GM12878 (cell line): ENCODE results near the gene BBLN. TPM values are rescaled to one million over a fixed set of nuclear protein-coding genes. Genes with fewer than 3 reads are reported as not detected.
A peak's percentile ranks its signal among the peaks of the same experiment; 100 is the strongest.

Experiments used
- BACH1 ChIP-seq: fragments of 450-650 bp; IDR thresholded peaks from 2 replicates; pipeline ENCODE4 v1.6.1; 2017; ENCODE audit warnings: mild to moderate bottlenecking, borderline replicate concordance
- CHD1 ChIP-seq: IDR thresholded peaks from 2 replicates; pipeline ENCODE4 v1.6.1; 2012; ENCODE audit warnings: low read depth, low read length, improper control_type of control experiment
- ESRRA ChIP-seq: IDR thresholded peaks from 2 replicates; pipeline ENCODE4 v1.6.1; 2012; ENCODE audit warnings: mild to moderate bottlenecking, low read length, improper control_type of control experiment
- GABPA ChIP-seq: IDR thresholded peaks from 2 replicates; pipeline ENCODE4 v1.6.1; 2014; ENCODE audit warnings: antibody characterized with exemption, low read depth, mild to moderate bottlenecking, inconsistent platforms
- GATAD2B ChIP-seq: fragments of 450-650 bp; conservative IDR thresholded peaks from 2 replicates; pipeline ENCODE4 v1.6.1; 2017; ENCODE audit warnings: low read depth, mild to moderate bottlenecking, moderate library complexity
- KAT2A ChIP-seq: conservative IDR thresholded peaks from 2 replicates; pipeline ENCODE4 v1.6.1; 2011; ENCODE audit warnings: low read depth, low read length; ENCODE audit not compliant: control insufficient read depth
- KDM1A ChIP-seq: fragments of 200-600 bp; sonication (generic); IDR thresholded peaks from 2 replicates; pipeline ENCODE4 v1.6.1; 2016; ENCODE audit warnings: borderline replicate concordance
- NBN ChIP-seq: fragments of 450-650 bp; IDR thresholded peaks from 2 replicates; pipeline ENCODE4 v1.6.1; 2016
- NR2F1 ChIP-seq: fragments of 450-650 bp; conservative IDR thresholded peaks from 2 replicates; pipeline ENCODE4 v1.6.1; 2017; ENCODE audit warnings: mild to moderate bottlenecking
- NRF1 ChIP-seq: conservative IDR thresholded peaks from 2 replicates; pipeline ENCODE4 v1.6.1; 2011; ENCODE audit warnings: mild to moderate bottlenecking, low read depth, low read length, improper control_type of control experiment
- SIX5 ChIP-seq: IDR thresholded peaks from 2 replicates; pipeline ENCODE4 v1.6.1; 2011; ENCODE audit warnings: mild to moderate bottlenecking, low read depth, low read length, moderate library complexity; ENCODE audit not compliant: severe bottlenecking
- SMAD1 ChIP-seq: fragments of 450-650 bp; IDR thresholded peaks from 2 replicates; pipeline ENCODE4 v1.6.1; 2018; ENCODE audit warnings: mild to moderate bottlenecking, low read depth; ENCODE audit not compliant: partially characterized antibody
- STAT1 ChIP-seq: fragments of 450-650 bp; conservative IDR thresholded peaks from 2 replicates; pipeline ENCODE4 v1.6.1; 2014; ENCODE audit warnings: antibody characterized with exemption, mild to moderate bottlenecking
- ZNF687 ChIP-seq: fragments of 450-650 bp; IDR thresholded peaks from 2 replicates; pipeline ENCODE4 v1.6.1; 2017; ENCODE audit warnings: mild to moderate bottlenecking, moderate library complexity
- ZSCAN29 ChIP-seq: fragments of 450-650 bp; IDR thresholded peaks from 2 replicates; pipeline ENCODE4 v1.6.1; 2017; ENCODE audit warnings: mild to moderate bottlenecking, moderate library complexity
- ZZZ3 ChIP-seq: IDR thresholded peaks from 2 replicates; pipeline ENCODE4 v1.6.1; 2011; ENCODE audit warnings: low read depth; ENCODE audit not compliant: control insufficient read depth, insufficient read length
- polyA plus RNA-seq, 11 experiments: library from polyadenylated mRNA; depleted of rRNA in 4 of 11; unstranded in 6 of 11; stranded (reverse) in 5 of 11; fragments of >200 nt; fragmentation: Nextera tagmentation in 4 of 11; fragmentation: Illumina TruSeq in 1 of 11; extraction: Ambion mirVana in 4 of 11; extraction: Trizol in 1 of 11; gene quantifications; 1 replicate in 1 of 11; 2 replicates in 10 of 11; pipeline versions ENCODE4 v1.2.1 to v1.2.3, GENCODE V29; 2011 to 2016; ENCODE audit warnings: inconsistent platforms in 2 of 11, missing spikeins in 2 of 11, low read depth in 1 of 11
- total RNA-seq, 4 experiments: library from RNA; depleted of rRNA in 3 of 4; stranded (reverse); fragments of >200 nt in 3 of 4; fragmentation: Illumina TruSeq in 1 of 4; extraction: Trizol in 1 of 4; gene quantifications; 2 replicates each; pipeline versions ENCODE4 v1.2.1 to v1.2.3, GENCODE V29; 2013 to 2021
- TF ChIP-seq, protein P1 (sequence below): fragments of 450-650 bp; formaldehyde crosslinking; IDR thresholded peaks from 2 replicates; pipeline ENCODE4 v1.4.0; 2020; ENCODE audit warnings: mild to moderate bottlenecking, moderate library complexity
- TF ChIP-seq, protein P2 (sequence below): fragments of 450-650 bp; IDR thresholded peaks from 2 replicates; pipeline ENCODE4 v1.6.1; 2016; ENCODE audit warnings: mild to moderate bottlenecking, moderate library complexity, borderline replicate concordance

BBLN gene
- total and polyA plus RNA-seq, 10 of the 15 experiments (the other 5 are each of a cell fraction or from before 2014, with no cell fraction given): 3.8 to 194 (median 66.2) TPM

DNA sequence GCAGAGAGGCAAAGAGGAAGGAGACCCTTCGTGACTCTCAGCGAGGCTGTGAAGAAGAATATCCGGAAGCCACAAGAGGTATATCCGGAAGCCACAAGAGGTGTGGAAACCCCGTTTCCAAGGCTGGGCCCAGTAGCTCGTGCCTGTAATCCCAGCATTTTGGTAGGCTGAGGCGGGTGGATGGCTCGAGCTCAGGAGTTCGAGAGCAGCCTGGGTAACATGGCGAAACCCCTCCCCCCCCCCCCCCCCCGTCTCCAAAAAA is 612 bp upstream of the BBLN start (continued):
- TF ChIP-seq ZZZ3 (no peak), NR2F1 (no peak), KDM1A (no peak), STAT1 (no peak), CHD1 (no peak), GATAD2B (0 out of 2 replicates have a peak, but pooled peaks have one; percentile 40), NBN (no peak), ZNF687 (no peak; the same call in 1 of the 2 replicates), SIX5 (no peak), NRF1 (no peak), KAT2A (no peak), SMAD1 (no peak), ZSCAN29 (no peak), GABPA (0 out of 2 replicates have a peak, but pooled peaks have one; percentile 57), ESRRA (no peak), BACH1 (no peak)
- TF ChIP-seq, protein P1, sequence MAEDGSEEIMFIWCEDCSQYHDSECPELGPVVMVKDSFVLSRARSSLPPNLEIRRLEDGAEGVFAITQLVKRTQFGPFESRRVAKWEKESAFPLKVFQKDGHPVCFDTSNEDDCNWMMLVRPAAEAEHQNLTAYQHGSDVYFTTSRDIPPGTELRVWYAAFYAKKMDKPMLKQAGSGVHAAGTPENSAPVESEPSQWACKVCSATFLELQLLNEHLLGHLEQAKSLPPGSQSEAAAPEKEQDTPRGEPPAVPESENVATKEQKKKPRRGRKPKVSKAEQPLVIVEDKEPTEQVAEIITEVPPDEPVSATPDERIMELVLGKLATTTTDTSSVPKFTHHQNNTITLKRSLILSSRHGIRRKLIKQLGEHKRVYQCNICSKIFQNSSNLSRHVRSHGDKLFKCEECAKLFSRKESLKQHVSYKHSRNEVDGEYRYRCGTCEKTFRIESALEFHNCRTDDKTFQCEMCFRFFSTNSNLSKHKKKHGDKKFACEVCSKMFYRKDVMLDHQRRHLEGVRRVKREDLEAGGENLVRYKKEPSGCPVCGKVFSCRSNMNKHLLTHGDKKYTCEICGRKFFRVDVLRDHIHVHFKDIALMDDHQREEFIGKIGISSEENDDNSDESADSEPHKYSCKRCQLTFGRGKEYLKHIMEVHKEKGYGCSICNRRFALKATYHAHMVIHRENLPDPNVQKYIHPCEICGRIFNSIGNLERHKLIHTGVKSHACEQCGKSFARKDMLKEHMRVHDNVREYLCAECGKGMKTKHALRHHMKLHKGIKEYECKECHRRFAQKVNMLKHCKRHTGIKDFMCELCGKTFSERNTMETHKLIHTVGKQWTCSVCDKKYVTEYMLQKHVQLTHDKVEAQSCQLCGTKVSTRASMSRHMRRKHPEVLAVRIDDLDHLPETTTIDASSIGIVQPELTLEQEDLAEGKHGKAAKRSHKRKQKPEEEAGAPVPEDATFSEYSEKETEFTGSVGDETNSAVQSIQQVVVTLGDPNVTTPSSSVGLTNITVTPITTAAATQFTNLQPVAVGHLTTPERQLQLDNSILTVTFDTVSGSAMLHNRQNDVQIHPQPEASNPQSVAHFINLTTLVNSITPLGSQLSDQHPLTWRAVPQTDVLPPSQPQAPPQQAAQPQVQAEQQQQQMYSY (CRISPR knock-in tag): no peak
- TF ChIP-seq, protein P2, sequence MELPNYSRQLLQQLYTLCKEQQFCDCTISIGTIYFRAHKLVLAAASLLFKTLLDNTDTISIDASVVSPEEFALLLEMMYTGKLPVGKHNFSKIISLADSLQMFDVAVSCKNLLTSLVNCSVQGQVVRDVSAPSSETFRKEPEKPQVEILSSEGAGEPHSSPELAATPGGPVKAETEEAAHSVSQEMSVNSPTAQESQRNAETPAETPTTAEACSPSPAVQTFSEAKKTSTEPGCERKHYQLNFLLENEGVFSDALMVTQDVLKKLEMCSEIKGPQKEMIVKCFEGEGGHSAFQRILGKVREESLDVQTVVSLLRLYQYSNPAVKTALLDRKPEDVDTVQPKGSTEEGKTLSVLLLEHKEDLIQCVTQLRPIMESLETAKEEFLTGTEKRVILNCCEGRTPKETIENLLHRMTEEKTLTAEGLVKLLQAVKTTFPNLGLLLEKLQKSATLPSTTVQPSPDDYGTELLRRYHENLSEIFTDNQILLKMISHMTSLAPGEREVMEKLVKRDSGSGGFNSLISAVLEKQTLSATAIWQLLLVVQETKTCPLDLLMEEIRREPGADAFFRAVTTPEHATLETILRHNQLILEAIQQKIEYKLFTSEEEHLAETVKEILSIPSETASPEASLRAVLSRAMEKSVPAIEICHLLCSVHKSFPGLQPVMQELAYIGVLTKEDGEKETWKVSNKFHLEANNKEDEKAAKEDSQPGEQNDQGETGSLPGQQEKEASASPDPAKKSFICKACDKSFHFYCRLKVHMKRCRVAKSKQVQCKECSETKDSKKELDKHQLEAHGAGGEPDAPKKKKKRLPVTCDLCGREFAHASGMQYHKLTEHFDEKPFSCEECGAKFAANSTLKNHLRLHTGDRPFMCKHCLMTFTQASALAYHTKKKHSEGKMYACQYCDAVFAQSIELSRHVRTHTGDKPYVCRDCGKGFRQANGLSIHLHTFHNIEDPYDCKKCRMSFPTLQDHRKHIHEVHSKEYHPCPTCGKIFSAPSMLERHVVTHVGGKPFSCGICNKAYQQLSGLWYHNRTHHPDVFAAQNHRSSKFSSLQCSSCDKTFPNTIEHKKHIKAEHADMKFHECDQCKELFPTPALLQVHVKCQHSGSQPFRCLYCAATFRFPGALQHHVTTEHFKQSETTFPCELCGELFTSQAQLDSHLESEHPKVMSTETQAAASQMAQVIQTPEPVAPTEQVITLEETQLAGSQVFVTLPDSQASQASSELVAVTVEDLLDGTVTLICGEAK: peak; percentile 52; the same call in 1 of the 2 replicates
